ENCODE results near the gene P2RX5. TPM values are rescaled to one million over a fixed set of nuclear protein-coding genes. Genes with fewer than 3 reads are reported as not detected.
"Not testable (repeated sequence)": the region's sequence is repeated elsewhere in the genome, so short reads cannot be mapped to it uniquely, and the experiment has no call there.

The P2RX5 gene
- total RNA-seq, 2 experiments from 2014 or later: 35.7 to 39.5 TPM

DNA sequence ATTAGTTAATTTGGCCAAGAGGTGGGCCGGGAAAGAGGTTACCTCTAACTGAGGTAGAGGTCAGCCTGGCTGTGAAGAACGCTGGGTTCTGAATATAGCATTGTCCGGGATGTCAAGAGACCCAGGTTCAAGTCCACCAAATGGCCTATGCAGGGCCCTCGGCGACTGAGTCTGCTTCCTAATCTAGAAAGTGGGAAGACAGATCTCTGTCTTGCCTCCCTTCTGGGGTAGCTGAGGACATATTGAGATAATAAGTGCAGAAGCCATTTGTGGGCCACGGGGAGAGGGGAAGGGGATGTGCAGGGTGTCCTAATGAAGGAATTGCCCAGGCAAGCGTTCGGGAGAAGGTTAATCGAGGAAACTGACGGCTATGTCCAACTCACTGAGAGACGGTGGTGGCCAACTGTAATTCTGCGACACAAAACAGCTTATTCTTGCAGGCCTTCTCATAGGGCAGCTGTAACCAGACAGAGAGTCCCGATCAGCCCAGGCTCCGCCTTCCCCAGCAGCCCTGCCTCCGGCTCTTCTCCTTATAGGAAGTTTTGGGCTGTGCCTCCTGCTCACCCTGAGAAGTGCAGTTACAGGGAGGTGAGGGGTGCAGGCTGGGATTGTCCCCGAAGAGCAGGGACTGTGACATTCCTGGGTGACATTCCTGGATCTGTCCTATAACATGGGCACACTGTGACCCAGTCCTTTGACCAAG is 43.6 kb upstream of the P2RX5 start:
- H3K27ac Mint-ChIP-seq: no peak overlapping the region
- H3K9me3 Mint-ChIP-seq: no peaks in the 10 kb centered on the region
- ChIA-PET CTCF (interaction anchor here (0.7 to 9.6 kb wide), 22 partner anchors 11 to 125 kb away, joined by 3 to 367 read pairs (median 16); partner anchors contain the start of genes HASPIN, ITGAE and NCBP3), POLR2A (interaction anchor here (1.2 to 4.7 kb wide), 4 partner anchors 7 to 90 kb away, joined by 3 to 33 read pairs (median 12); no protein-coding TSS in a partner anchor)
- intact Hi-C loops (cut with micrococcal nuclease): loop anchor here (5.0 kb wide), 2 partner anchors 68 to 108 kb away; partner anchors contain the start of gene NCBP3
- no peak overlapping the region for H3K4me3 Mint-ChIP-seq
- DNase-seq (no peak), ATAC-seq (no peak)
- peaks cover 33% of the 10 kb centered on the region for H3K4me1 Mint-ChIP-seq (ENCODE audit: low read depth)
- no peaks in the 10 kb centered on the region for H3K27me3 Mint-ChIP-seq
- peaks cover 1% of the 10 kb centered on the region for H3K36me3 Mint-ChIP-seq (ENCODE audit: low read depth)
- TF ChIP-seq, protein P1, sequence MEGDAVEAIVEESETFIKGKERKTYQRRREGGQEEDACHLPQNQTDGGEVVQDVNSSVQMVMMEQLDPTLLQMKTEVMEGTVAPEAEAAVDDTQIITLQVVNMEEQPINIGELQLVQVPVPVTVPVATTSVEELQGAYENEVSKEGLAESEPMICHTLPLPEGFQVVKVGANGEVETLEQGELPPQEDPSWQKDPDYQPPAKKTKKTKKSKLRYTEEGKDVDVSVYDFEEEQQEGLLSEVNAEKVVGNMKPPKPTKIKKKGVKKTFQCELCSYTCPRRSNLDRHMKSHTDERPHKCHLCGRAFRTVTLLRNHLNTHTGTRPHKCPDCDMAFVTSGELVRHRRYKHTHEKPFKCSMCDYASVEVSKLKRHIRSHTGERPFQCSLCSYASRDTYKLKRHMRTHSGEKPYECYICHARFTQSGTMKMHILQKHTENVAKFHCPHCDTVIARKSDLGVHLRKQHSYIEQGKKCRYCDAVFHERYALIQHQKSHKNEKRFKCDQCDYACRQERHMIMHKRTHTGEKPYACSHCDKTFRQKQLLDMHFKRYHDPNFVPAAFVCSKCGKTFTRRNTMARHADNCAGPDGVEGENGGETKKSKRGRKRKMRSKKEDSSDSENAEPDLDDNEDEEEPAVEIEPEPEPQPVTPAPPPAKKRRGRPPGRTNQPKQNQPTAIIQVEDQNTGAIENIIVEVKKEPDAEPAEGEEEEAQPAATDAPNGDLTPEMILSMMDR (IDR thresholded peaks at IDR 0.05): no peak

DNA sequence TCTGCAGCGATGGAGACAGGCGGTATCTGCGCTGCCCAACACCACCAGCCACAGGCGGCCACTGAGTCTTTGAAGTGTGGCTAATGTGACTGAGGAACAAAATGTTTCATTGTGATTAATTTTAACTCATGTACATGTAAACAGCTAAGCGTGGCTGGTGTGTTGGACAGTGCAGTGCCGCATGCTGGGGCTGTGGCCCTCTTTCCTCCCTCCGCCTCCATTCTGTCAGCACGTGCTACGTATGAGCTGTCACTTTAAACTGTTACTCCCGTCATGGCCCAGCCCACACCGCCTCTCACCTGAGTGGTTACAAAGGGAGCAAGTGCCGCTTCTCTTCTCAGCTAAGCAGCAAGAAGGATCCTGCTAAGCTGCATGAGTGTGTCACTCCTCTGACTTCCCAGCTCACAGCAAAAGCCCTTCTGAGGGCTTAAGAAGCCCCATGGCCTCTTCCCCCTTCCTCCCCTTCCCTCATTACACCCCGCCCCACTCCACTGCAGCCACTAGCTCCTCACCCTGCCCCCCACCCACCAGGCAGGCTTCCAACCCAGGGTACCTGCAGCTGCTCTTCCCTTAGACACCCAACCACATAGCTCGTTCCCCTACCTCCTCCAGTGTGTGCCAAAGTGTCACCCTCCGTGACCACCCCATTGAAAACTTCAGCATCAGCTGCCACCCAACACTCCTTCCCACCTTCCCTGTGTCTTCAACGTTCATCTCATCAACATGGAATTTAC is 42.8 kb upstream of the P2RX5 start:
- DNase-seq: peak; percentile 93
- ATAC-seq: peak; percentile 87
- Mint-ChIP-seq H3K27ac (peak overlapping the region; percentile 26), H3K36me3 (ENCODE audit: low read depth) (peaks cover 1% of the 10 kb centered on the region), H3K27me3 (no peaks in the 10 kb centered on the region), H3K9me3 (no peaks in the 10 kb centered on the region), H3K4me3 (no peak overlapping the region), H3K4me1 (ENCODE audit: low read depth) (peaks cover 33% of the 10 kb centered on the region)
- TF ChIP-seq, protein P1 (IDR thresholded peaks at IDR 0.05): no peak
- intact Hi-C loops (cut with micrococcal nuclease): loop anchor here (1.0 to 5.0 kb wide), 3 partner anchors 69 to 109 kb away; partner anchors contain the start of gene NCBP3
- ChIA-PET CTCF (interaction anchor here (0.8 to 9.6 kb wide), 42 partner anchors 13 to 690 kb away, joined by 3 to 367 read pairs (median 11); partner anchors contain the start of genes CTNS, HASPIN, ITGAE and NCBP3), POLR2A (interaction anchor here (1.2 to 4.7 kb wide), 8 partner anchors 11 to 107 kb away, joined by 3 to 33 read pairs (median 7); partner anchors contain the start of genes ITGAE and NCBP3)

DNA sequence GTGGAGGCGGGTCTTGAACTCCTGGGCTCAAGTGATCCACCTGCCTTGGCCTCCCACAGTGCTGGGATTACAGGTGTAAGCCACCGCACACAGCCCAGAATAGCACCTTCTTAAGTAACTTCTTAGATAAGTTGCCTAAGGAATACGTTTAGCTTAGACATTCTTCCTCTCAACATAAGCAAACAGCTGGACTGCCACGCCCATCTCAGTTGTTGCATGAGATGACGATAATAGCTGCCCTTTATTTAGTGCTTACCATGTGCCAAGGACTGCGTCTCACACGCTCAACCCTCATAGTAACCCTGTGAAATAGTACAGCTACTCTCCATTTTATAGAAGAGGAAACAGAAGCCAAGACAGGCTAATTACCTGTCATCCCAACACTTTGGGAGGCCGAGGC is 39.6 kb upstream of the P2RX5 start:
- peaks cover 24% of the 10 kb centered on the region for H3K4me1 Mint-ChIP-seq (ENCODE audit: low read depth)
- TF ChIP-seq, protein P1 (IDR thresholded peaks at IDR 0.05): no peak
- no peak overlapping the region for H3K4me3 Mint-ChIP-seq
- DNase-seq (no peak), ATAC-seq (no peak)
- no peaks in the 10 kb centered on the region for H3K36me3 Mint-ChIP-seq (ENCODE audit: low read depth)
- ChIA-PET POLR2A (interaction anchor here (0.9 to 2.0 kb wide), 3 partner anchors 13 to 92 kb away, joined by 3 to 8 read pairs (median 3); no protein-coding TSS in a partner anchor), CTCF (interaction anchor here (0.8 to 9.6 kb wide), 13 partner anchors 10 to 110 kb away, joined by 3 to 367 read pairs (median 4); partner anchors contain the start of genes HASPIN and NCBP3)
- intact Hi-C loops (cut with micrococcal nuclease): loop anchor here (5.0 kb wide), 2 partner anchors 72 to 112 kb away; partner anchors contain the start of gene NCBP3
- no peaks in the 10 kb centered on the region for H3K27me3 Mint-ChIP-seq
- H3K27ac Mint-ChIP-seq: no peak overlapping the region
- no peaks in the 10 kb centered on the region for H3K9me3 Mint-ChIP-seq

DNA sequence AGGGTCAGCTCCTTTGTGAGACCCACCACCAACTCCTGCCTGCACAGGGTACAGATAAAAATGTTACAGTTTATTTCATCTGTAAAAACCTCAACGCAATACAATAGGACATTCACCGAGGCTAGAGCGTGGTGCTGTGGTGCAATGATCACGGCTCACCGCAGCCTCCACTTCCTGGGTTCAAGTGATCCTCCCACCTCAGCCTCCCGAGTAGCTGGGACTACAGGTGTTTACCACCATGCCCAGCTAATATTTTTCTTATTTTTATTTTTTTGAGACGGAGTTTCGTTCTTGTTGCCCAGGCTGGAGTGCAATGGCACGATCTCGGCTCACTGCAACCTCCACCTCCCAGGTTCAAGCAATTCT is 38.9 kb upstream of the P2RX5 start:
- H3K27me3 Mint-ChIP-seq; ATAC-seq; H3K27ac Mint-ChIP-seq; DNase-seq; H3K36me3 Mint-ChIP-seq (ENCODE audit: low read depth); H3K4me3 Mint-ChIP-seq; H3K9me3 Mint-ChIP-seq: not testable (repeated sequence)
- intact Hi-C loops (cut with micrococcal nuclease): loop anchor here (5.0 kb wide), 2 partner anchors 72 to 112 kb away; partner anchors contain the start of gene NCBP3
- peaks cover 18% of the 10 kb centered on the region for H3K4me1 Mint-ChIP-seq (ENCODE audit: low read depth)
- ChIA-PET POLR2A (interaction anchor here (0.9 to 2.0 kb wide), 3 partner anchors 24 to 93 kb away, joined by 3 to 8 read pairs (median 3); no protein-coding TSS in a partner anchor), CTCF (interaction anchor here (0.9 to 9.6 kb wide), 12 partner anchors 9 to 110 kb away, joined by 3 to 367 read pairs (median 4); partner anchors contain the start of genes HASPIN and NCBP3)

DNA sequence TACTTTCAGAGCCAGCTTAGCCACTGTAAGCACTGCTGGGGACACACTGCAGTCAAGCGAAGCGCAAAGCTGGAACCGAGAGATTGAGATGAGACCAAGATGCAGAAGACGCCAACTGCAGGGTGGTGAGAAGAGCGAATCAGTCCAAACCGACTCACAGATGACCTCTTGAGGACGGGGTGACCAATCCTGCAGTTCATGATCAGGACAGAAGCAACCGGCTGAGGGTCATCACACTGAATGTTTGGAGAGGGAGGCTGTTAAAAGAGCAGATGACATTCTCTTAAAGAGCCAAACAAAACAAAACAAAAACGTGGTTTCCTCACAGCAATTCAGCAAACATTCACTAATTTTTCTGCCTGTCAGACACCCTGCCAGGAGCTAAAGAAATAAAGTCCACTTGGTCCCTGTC is 36.3 kb upstream of the P2RX5 start:
- CTCF ChIA-PET: interaction anchor here (1.5 to 9.6 kb wide), 3 partner anchors 17 to 96 kb away, joined by 5 to 367 read pairs (median 6); no protein-coding TSS in a partner anchor
- intact Hi-C loops (cut with micrococcal nuclease): no loop called here
- no peak for ATAC-seq
- Mint-ChIP-seq H3K4me1 (ENCODE audit: low read depth) (peaks cover 3% of the 10 kb centered on the region), H3K27ac (no peak overlapping the region), H3K4me3 (no peak overlapping the region), H3K36me3 (ENCODE audit: low read depth) (peaks cover 11% of the 10 kb centered on the region), H3K27me3 (no peaks in the 10 kb centered on the region), H3K9me3 (no peaks in the 10 kb centered on the region)
- DNase-seq: no peak
- POLR2A ChIA-PET: interaction anchor here (1.0 to 1.5 kb wide), 3 partner anchors 8 to 50 kb away, joined by 3 to 5 read pairs (median 3); partner anchors contain the start of gene HASPIN
- TF ChIP-seq, protein P1 (IDR thresholded peaks at IDR 0.05): no peak

All from activated CD8-positive, alpha-beta T cell treated with anti-CD3 and anti-CD28 coated beads for 36 hours (primary cell).